Measurements from ENCODE around the gene NTRK3. TPM values are rescaled to one million over a fixed set of nuclear protein-coding genes. Genes with fewer than 3 reads are reported as not detected.

Gene NTRK3
- total and polyA plus RNA-seq, 2 of the 8 experiments (the other 6 are each of a cell fraction or from before 2014, with no cell fraction given), result 4.5 to 6.8 TPM

DNA sequence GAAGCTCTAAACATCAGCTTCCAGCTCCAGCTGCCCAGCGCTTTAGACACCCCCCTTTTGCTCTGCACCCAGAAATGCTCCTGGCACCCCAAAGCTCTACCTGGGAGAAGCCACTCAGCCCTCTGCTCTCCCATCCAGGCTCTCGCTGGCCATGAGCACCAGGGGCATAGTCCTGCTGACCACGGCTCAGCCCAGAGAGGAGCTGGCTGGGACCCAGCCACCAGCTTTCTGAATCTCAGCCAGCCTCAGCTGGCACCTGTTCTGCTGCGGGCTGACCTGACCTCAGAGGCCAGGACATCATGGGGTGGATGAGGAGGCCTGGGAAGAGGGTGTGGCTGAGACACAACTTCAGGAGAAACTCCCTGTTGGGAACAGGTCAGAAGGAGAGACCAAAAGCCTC is 8.6 kb downstream of the NTRK3 start:
- Histone ChIP-seq H3K36me3 (ENCODE audit: control insufficient read depth in 2 of 4, insufficient read depth in 4 of 4, low read length in 3 of 4) (no peaks in the 10 kb centered on the region), H2BK20ac (ENCODE audit: low read length) (no peak overlapping the region), H3K79me1 (ENCODE audit: low read depth, low read length) (no peaks in the 10 kb centered on the region), H3K79me2 (ENCODE audit: control insufficient read depth in 1 of 2, insufficient read depth in 2 of 2, low read length in 2 of 2) (no peaks in the 10 kb centered on the region), H3K27ac (ENCODE audit: low read depth, low read length) (no peak overlapping the region), H3K9me3 (ENCODE audit: insufficient read depth in 2 of 2, low read depth in 1 of 2, low read length in 1 of 2) (no peaks in the 10 kb centered on the region), H3K4me2 (ENCODE audit: insufficient read depth in 1 of 2, low read depth in 2 of 2, low read length in 2 of 2) (no peak overlapping the region), H4K8ac (ENCODE audit: extremely low read depth, insufficient read depth, low read length) (no peak overlapping the region), H2AK5ac (ENCODE audit: low read depth, low read length) (no peak overlapping the region), H3K23ac (ENCODE audit: insufficient read length) (no peak overlapping the region), H4K20me1 (replicated peaks in 1 of 2; ENCODE audit: control insufficient read depth in 1 of 2, insufficient read depth in 2 of 2, low read length in 2 of 2) (no peaks in the 10 kb centered on the region), H2BK120ac (replicated peaks; ENCODE audit: low read depth, low read length) (no peak overlapping the region), H2AFZ (ENCODE audit: low read length) (no peak overlapping the region), H4K5ac (ENCODE audit: insufficient read length, low read depth, low read length) (no peak overlapping the region), H3K27me3 (replicated peaks in 1 of 4; ENCODE audit: control insufficient read depth in 3 of 4, extremely low read depth in 1 of 4, insufficient read depth in 3 of 4, low read length in 3 of 4) (peaks cover 0 to 10% (median 3%) of the 10 kb centered on the region in 4 experiments; a peak in 4 of 7 replicates), H3K14ac (ENCODE audit: insufficient read length) (no peak overlapping the region), H3K9ac (replicated peaks in 1 of 4; ENCODE audit: extremely low read depth in 1 of 4, low read depth in 3 of 4, low read length in 3 of 4) (no peak overlapping the region), H3K23me2 (ENCODE audit: low read depth, low read length) (peaks cover 5% of the 10 kb centered on the region; the same call in 1 of the 2 replicates), H3K18ac (ENCODE audit: extremely low read depth, low read length) (no peak overlapping the region), H2BK12ac (ENCODE audit: low read depth, low read length) (no peak overlapping the region), H2BK15ac (ENCODE audit: low read length) (no peak overlapping the region), H3K4me1 (replicated peaks in 1 of 4; ENCODE audit: control insufficient read depth in 3 of 4, insufficient read depth in 4 of 4, low read length in 3 of 4) (peaks cover 0 to 7% (median 2%) of the 10 kb centered on the region in 4 experiments; a peak in 3 of 7 replicates), H3K4ac (replicated peaks; ENCODE audit: insufficient read length, low read depth, low read length) (no peak overlapping the region), H3K4me3 (ENCODE audit: extremely low read depth in 1 of 4, insufficient read depth in 2 of 4, low read depth in 3 of 4, low read length in 4 of 4) (no peak overlapping the region), H2BK5ac (ENCODE audit: low read depth, low read length) (no peak overlapping the region), H3K56ac (replicated peaks; ENCODE audit: insufficient read length, low read depth, low read length) (no peak overlapping the region), H4K91ac (replicated peaks; ENCODE audit: insufficient read length, low read length) (no peak overlapping the region)
- no peak for TF ChIP-seq EGR1 (IDR thresholded peaks at IDR 0.05; ENCODE audit: borderline replicate concordance, low read depth, low read length)
- no peak for TF ChIP-seq RXRA (IDR thresholded peaks at IDR 0.05; ENCODE audit: insufficient read depth, low read depth, low read length)
- no peak for TF ChIP-seq SUZ12 (IDR thresholded peaks at IDR 0.05; ENCODE audit: low read length)
- TF ChIP-seq ZNF274 (IDR thresholded peaks at IDR 0.05; ENCODE audit: borderline replicate concordance, extremely low read depth, low read length), result no peak
- no peak for TF ChIP-seq SP2 (IDR thresholded peaks at IDR 0.05; ENCODE audit: low read length)
- no peak for TF ChIP-seq EP300 (IDR thresholded peaks at IDR 0.05; ENCODE audit: borderline replicate concordance in 1 of 2, low read depth in 2 of 2, low read length in 2 of 2)
- TF ChIP-seq CHD1 (IDR thresholded peaks at IDR 0.05; ENCODE audit: low read depth, low read length), result no peak
- TF ChIP-seq, protein P1, sequence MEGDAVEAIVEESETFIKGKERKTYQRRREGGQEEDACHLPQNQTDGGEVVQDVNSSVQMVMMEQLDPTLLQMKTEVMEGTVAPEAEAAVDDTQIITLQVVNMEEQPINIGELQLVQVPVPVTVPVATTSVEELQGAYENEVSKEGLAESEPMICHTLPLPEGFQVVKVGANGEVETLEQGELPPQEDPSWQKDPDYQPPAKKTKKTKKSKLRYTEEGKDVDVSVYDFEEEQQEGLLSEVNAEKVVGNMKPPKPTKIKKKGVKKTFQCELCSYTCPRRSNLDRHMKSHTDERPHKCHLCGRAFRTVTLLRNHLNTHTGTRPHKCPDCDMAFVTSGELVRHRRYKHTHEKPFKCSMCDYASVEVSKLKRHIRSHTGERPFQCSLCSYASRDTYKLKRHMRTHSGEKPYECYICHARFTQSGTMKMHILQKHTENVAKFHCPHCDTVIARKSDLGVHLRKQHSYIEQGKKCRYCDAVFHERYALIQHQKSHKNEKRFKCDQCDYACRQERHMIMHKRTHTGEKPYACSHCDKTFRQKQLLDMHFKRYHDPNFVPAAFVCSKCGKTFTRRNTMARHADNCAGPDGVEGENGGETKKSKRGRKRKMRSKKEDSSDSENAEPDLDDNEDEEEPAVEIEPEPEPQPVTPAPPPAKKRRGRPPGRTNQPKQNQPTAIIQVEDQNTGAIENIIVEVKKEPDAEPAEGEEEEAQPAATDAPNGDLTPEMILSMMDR (IDR thresholded peaks at IDR 0.05; ENCODE audit: control extremely low read depth in 1 of 3, insufficient read depth in 1 of 3, low read depth in 1 of 3, low read length in 3 of 3), result no peak
- no peak for TF ChIP-seq HDAC6 (IDR thresholded peaks at IDR 0.05; ENCODE audit: low read depth, low read length)
- no peak for TF ChIP-seq SP4 (IDR thresholded peaks at IDR 0.05; ENCODE audit: low read length)
- ChIA-PET POLR2A (ENCODE audit: partially characterized antibody) (no interaction called here), CTCF (ENCODE audit: partially characterized antibody) (interaction anchor here (0.6 to 10.7 kb wide), 32 partner anchors 9 to 579 kb away, joined by 3 to 144 read pairs (median 5); partner anchors contain the start of gene NTRK3)
- 74% methylated on average over 4 of the region's 4 CpGs; no CpG with 5 or more reads in 1 of the 2 experiments for WGBS, 2 experiments (ENCODE audit: extremely low coverage in 1 of 2, insufficient coverage in 1 of 2, insufficient read length in 1 of 2, insufficient replicate concordance in 2 of 2, low coverage in 1 of 2, low lambda C conversion rate in 2 of 2, missing lambda C conversion rate in 1 of 2)
- no peak for DNase-seq (ENCODE audit: low read depth in 1 of 2, low spot score in 2 of 2)
- no peak for FAIRE-seq
